CD14-positive monocyte (primary cell): ENCODE data around the gene CACNG6. TPM values are rescaled to one million over a fixed set of nuclear protein-coding genes. Genes with fewer than 3 reads are reported as not detected.

Experiments
- DNase-seq, 3 donors: peaks; one replicate each; pipeline ENCODE4 v3.0.0-alpha.2; 2011 to 2022
- H2AFZ ChIP-seq: 2 replicates; pipeline ENCODE4 v1.6.0; 2012; ENCODE audit warnings: mild to moderate bottlenecking, low read depth, low read length, inconsistent platforms; ENCODE audit not compliant: insufficient read depth, poor library complexity, severe bottlenecking
- H3K27ac ChIP-seq, 2 donors: 1 replicate in 1 of 2; 2 replicates in 1 of 2; pipeline ENCODE4 v1.5.1; 2012 to 2013; ENCODE audit warnings: low read length in 2 of 2, control low read depth in 1 of 2, inconsistent platforms in 1 of 2, low read depth in 1 of 2, mild to moderate bottlenecking in 1 of 2
- H3K27me3 ChIP-seq, 2 donors: one replicate each; pipeline versions ENCODE4 v1.6.0 to v1.6.1; 2011 to 2013; ENCODE audit warnings: low read length in 2 of 2; ENCODE audit not compliant: control insufficient read depth in 2 of 2, insufficient read depth in 2 of 2
- H3K36me3 ChIP-seq, 2 donors: replicated peaks in 1 of 2; 1 replicate in 1 of 2; 2 replicates in 1 of 2; pipeline versions ENCODE4 v1.5.1 to v1.6.1; 2012 to 2013; ENCODE audit warnings: low read length in 2 of 2, control low read depth in 1 of 2, inconsistent platforms in 1 of 2, mild to moderate bottlenecking in 1 of 2; ENCODE audit not compliant: insufficient read depth in 2 of 2, control insufficient read depth in 1 of 2
- H3K4me1 ChIP-seq, 2 donors: 1 replicate in 1 of 2; 2 replicates in 1 of 2; pipeline versions ENCODE4 v1.5.1 to v1.6.1; 2012 to 2013; ENCODE audit warnings: low read length in 2 of 2, control low read depth in 1 of 2, inconsistent platforms in 1 of 2, mild to moderate bottlenecking in 1 of 2, moderate library complexity in 1 of 2; ENCODE audit not compliant: insufficient read depth in 2 of 2, control insufficient read depth in 1 of 2
- H3K4me2 ChIP-seq: replicated peaks from 2 replicates; pipeline ENCODE3; 2012; ENCODE audit warnings: low read length, moderate library complexity, mild to moderate bottlenecking; ENCODE audit not compliant: poor library complexity, severe bottlenecking; ENCODE audit errors: extremely low read depth
- H3K4me3 ChIP-seq, 3 experiments: fragments of 200-600 bp in 1 of 3; sonication (generic) in 1 of 3; replicated peaks in 1 of 3; 1 replicate in 2 of 3; 2 replicates in 1 of 3; pipeline ENCODE4 v1.5.1; 2011 to 2013; ENCODE audit warnings: low read length in 3 of 3, mild to moderate bottlenecking in 3 of 3, control low read depth in 2 of 3, low read depth in 2 of 3, inconsistent platforms in 1 of 3, moderate library complexity in 1 of 3
- H3K79me2 ChIP-seq: 2 replicates; pipeline ENCODE4 v1.6.0; 2012; ENCODE audit warnings: mild to moderate bottlenecking, control low read depth, inconsistent platforms, low read length, moderate library complexity; ENCODE audit not compliant: insufficient read depth
- H3K9ac ChIP-seq: 2 replicates; pipeline ENCODE4 v1.6.0; 2017; ENCODE audit warnings: low read length, mild to moderate bottlenecking; ENCODE audit not compliant: insufficient read depth, poor library complexity, severe bottlenecking
- H3K9me3 ChIP-seq, 2 donors: replicated peaks in 1 of 2; 1 replicate in 1 of 2; 2 replicates in 1 of 2; pipeline versions ENCODE4 v1.5.1 to v1.6.1; 2012 to 2013; ENCODE audit warnings: low read length in 2 of 2, control low read depth in 1 of 2; ENCODE audit not compliant: control insufficient read depth in 1 of 2, insufficient read depth in 1 of 2
- H4K20me1 ChIP-seq: 2 replicates; pipeline ENCODE4 v1.6.0; 2012; ENCODE audit warnings: mild to moderate bottlenecking, low read length, control low read depth, moderate library complexity; ENCODE audit not compliant: insufficient read depth
- H3K27ac Mint-ChIP-seq, 7 donors: one replicate each; pipeline ENCODE4 v1.8.0; 2020; ENCODE audit warnings: mild to moderate bottlenecking in 7 of 7, mixed read lengths in 7 of 7, moderate library complexity in 6 of 7, inconsistent platforms in 2 of 7
- H3K27me3 Mint-ChIP-seq, 3 donors: one replicate each; pipeline ENCODE4 v1.8.0; 2021 to 2022; ENCODE audit warnings: low read depth in 3 of 3, mild to moderate bottlenecking in 3 of 3, mixed read lengths in 3 of 3, moderate library complexity in 3 of 3, inconsistent platforms in 1 of 3
- H3K36me3 Mint-ChIP-seq, 2 donors: one replicate each; pipeline ENCODE4 v1.8.0; 2020; ENCODE audit warnings: mixed read lengths in 2 of 2, inconsistent platforms in 1 of 2, mild to moderate bottlenecking in 1 of 2
- H3K4me1 Mint-ChIP-seq: one replicate; pipeline ENCODE4 v1.8.0; 2020; ENCODE audit warnings: mild to moderate bottlenecking, mixed read lengths
- H3K4me3 Mint-ChIP-seq, 2 donors: one replicate each; pipeline ENCODE4 v1.8.0; 2020; ENCODE audit warnings: mild to moderate bottlenecking in 2 of 2, mixed read lengths in 2 of 2, moderate library complexity in 1 of 2
- H3K9me3 Mint-ChIP-seq, 7 donors: one replicate each; pipeline ENCODE4 v1.8.0; 2020 to 2022; ENCODE audit warnings: mixed read lengths in 7 of 7, mild to moderate bottlenecking in 6 of 7, moderate library complexity in 6 of 7, inconsistent platforms in 2 of 7
- WGBS: methylation state at CpG from one replicate; pipeline ENCODE4 v1.1.5; 2013; ENCODE audit warnings: missing lambda C conversion rate; ENCODE audit not compliant: insufficient coverage; 5-methylcytosine and 5-hydroxymethylcytosine counted together
- intact Hi-C, 2 donors: fragments of 100-400 bp; cut with micrococcal nuclease; formaldehyde crosslinking; loops; one replicate each; pipeline versions ENCODE4 v1.15.0 to v1.15.1; 2023
- polyA plus RNA-seq, 3 donors: library from polyadenylated mRNA; depleted of rRNA in 1 of 3; unstranded in 2 of 3; stranded (reverse) in 1 of 3; fragments of 300-500 nt in 2 of 3; fragments of >200 nt in 1 of 3; fragmentation: Illumina TruSeq in 2 of 3; gene quantifications; 1 replicate in 2 of 3; 2 replicates in 1 of 3; pipeline ENCODE4 v1.2.3, GENCODE V29; 2012 to 2021
- TF ChIP-seq, protein P1 (sequence below): fragments of 200-600 bp; IDR thresholded peaks from one replicate; pipeline ENCODE4 v1.8.0; 2022; ENCODE audit warnings: antibody characterized with exemption, mild to moderate bottlenecking

The CACNG6 gene
- polyA plus RNA-seq, 3 donors: 0.08 to 0.18 TPM; not detected in 1

DNA sequence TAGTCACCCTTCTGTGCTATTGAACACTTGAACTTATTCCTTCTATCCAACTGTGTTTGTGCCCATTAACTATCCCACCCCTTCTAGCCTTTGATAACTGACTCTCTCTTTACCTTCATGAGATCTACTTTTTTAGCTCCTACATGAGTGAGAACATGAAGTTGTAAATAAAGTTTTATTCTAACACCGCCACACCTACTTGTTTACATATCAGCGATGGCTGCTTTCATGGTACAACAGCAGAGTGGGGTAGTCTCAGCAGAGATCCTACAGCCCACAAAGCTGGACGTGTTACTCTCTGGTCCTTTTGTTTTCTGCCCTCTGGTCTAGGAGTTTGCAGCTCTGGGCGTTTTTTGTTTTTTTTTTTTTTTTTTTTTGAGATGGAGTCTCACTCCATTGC is 48.6 kb downstream of the CACNG6 start:
- DNase-seq: no peak

DNA sequence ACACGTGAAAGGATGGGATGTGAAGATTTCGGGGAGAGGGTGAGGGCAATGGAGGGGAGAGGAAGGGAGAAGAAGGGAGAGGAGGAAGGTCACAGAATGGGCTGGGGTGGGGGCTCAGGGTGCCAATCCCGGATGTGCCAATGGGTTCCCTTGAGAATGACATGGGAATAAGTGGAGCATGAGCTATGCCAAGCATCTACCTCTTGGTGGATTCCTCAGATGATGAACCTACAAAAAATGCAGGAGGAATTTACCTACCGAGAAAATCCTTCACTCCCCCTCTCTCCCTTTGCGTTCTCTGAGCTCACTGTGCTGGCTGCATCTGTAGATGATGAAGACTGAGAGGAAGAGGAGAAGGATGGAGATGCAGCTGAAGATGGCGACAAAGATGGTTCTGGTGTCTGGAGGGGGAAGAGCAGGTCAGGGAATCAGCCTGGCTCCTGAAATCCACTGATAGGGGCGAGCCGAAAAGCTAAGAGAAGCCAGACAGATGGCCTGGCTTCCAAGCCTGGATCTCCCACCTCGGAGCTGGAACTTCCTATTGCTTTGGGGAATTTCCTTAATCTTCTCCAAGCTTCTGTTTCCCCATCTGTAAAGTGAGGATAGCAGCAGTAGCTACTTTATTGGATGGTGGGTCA is 50.7 kb downstream of the CACNG6 start:
- peaks cover 26 to 51% of the 10 kb centered on the region in 2 donors for H3K36me3 Mint-ChIP-seq
- no peak overlapping the region for H3K9ac ChIP-seq
- peaks cover 5 to 51% of the 10 kb centered on the region in 2 donors for H3K36me3 ChIP-seq
- peaks cover 7 to 19% (median 17%) of the 10 kb centered on the region in 3 donors for H3K27me3 Mint-ChIP-seq
- H3K27me3 ChIP-seq: no peaks in the 10 kb centered on the region
- intact Hi-C loops: loop anchor here in 1 of 2 donors (10.0 kb wide), 1 partner anchor 53 kb away; no protein-coding TSS in a partner anchor
- H3K27ac ChIP-seq: no peak overlapping the region
- H4K20me1 ChIP-seq: no peaks in the 10 kb centered on the region
- no peak overlapping the region for H3K4me2 ChIP-seq
- H3K4me3 ChIP-seq: no peak overlapping the region
- TF ChIP-seq, protein P1, sequence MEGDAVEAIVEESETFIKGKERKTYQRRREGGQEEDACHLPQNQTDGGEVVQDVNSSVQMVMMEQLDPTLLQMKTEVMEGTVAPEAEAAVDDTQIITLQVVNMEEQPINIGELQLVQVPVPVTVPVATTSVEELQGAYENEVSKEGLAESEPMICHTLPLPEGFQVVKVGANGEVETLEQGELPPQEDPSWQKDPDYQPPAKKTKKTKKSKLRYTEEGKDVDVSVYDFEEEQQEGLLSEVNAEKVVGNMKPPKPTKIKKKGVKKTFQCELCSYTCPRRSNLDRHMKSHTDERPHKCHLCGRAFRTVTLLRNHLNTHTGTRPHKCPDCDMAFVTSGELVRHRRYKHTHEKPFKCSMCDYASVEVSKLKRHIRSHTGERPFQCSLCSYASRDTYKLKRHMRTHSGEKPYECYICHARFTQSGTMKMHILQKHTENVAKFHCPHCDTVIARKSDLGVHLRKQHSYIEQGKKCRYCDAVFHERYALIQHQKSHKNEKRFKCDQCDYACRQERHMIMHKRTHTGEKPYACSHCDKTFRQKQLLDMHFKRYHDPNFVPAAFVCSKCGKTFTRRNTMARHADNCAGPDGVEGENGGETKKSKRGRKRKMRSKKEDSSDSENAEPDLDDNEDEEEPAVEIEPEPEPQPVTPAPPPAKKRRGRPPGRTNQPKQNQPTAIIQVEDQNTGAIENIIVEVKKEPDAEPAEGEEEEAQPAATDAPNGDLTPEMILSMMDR: no peak
- H3K4me1 ChIP-seq: peaks cover 5 to 8% of the 10 kb centered on the region in 2 donors
- no peak overlapping the region for H2AFZ ChIP-seq
- H3K9me3 Mint-ChIP-seq: peaks cover 0 to 4% (median 2%) of the 10 kb centered on the region in 7 donors
- no peaks in the 10 kb centered on the region for H3K79me2 ChIP-seq
- no peaks in the 10 kb centered on the region for H3K9me3 ChIP-seq
- no peak for DNase-seq
- H3K4me3 Mint-ChIP-seq: no peak overlapping the region
- H3K27ac Mint-ChIP-seq: no peak overlapping the region
- no peaks in the 10 kb centered on the region for H3K4me1 Mint-ChIP-seq
- WGBS: 86% methylated on average over 4 of the region's 9 CpGs

More for the DNA sequence above, 48.6 kb downstream of the CACNG6 start:
- TF ChIP-seq, protein P1: no peak
- Histone ChIP-seq H3K27me3 (no peaks in the 10 kb centered on the region), H3K27ac (no peak overlapping the region), H3K4me1 (no peaks in the 10 kb centered on the region), H3K9ac (no peak overlapping the region), H2AFZ (no peak overlapping the region), H3K9me3 (no peaks in the 10 kb centered on the region), H3K4me3 (no peak overlapping the region), H3K4me2 (no peak overlapping the region), H3K36me3 (peaks cover 5 to 48% of the 10 kb centered on the region in 2 donors), H4K20me1 (no peaks in the 10 kb centered on the region), H3K79me2 (no peaks in the 10 kb centered on the region)
- Mint-ChIP-seq H3K9me3 (peaks cover 0 to 4% (median 2%) of the 10 kb centered on the region in 7 donors), H3K4me3 (no peak overlapping the region), H3K27me3 (peaks cover 7 to 17% (median 16%) of the 10 kb centered on the region in 3 donors), H3K4me1 (no peaks in the 10 kb centered on the region), H3K27ac (no peak overlapping the region), H3K36me3 (peaks cover 26 to 45% of the 10 kb centered on the region in 2 donors)
- WGBS: no CpG with 5 or more reads among the region's 4 CpGs
- intact Hi-C loops: loop anchor here in 1 of 2 donors (10.0 kb wide), 1 partner anchor 55 kb away; no protein-coding TSS in a partner anchor
